HG03108 (cell line): ENCODE results near the gene AP1AR.
"Not testable (repeated sequence)": the region's sequence is repeated elsewhere in the genome, so short reads cannot be mapped to it uniquely, and the experiment has no call there.

ENCODE experiments used
- ATAC-seq: cut with Tn5 transposase; IDR thresholded peaks from one replicate; pipeline ENCODE4 v1.9.1; 2021; ENCODE audit warnings: moderate library complexity; ENCODE audit not compliant: unreplicated experiment

Gene AP1AR

GRCh38 chr4:112309263-112309791 lies 77.7 kb downstream of the AP1AR start:
- not testable (repeated sequence) for ATAC-seq

- ATAC-seq: no peak
Measured at GRCh38 chr4:112311516-112311915, 79.9 kb downstream of the AP1AR start.

- ATAC-seq: peak; percentile 97
Measured at GRCh38 chr4:112312610-112313239, 81.1 kb downstream of the AP1AR start.

- ATAC-seq: no peak
Measured at GRCh38 chr4:112315446-112315845, 83.9 kb downstream of the AP1AR start.

- ATAC-seq: no peak
Measured at GRCh38 chr4:112316360-112316759, 84.8 kb downstream of the AP1AR start.

- peak; percentile 95 for ATAC-seq
Measured at GRCh38 chr4:112318239-112319142, 86.9 kb downstream of the AP1AR start.
